Measurements from ENCODE around the gene ANGPTL2. TPM values are rescaled to one million over a fixed set of nuclear protein-coding genes. Genes with fewer than 3 reads are reported as not detected.

Gene ANGPTL2
- total RNA-seq, 1 experiment from 2014 or later: 0.20 TPM

GRCh38 chr9:127138444-127138843 is 16.0 kb upstream of the ANGPTL2 start:
- ATAC-seq: no peak
- CTCF ChIA-PET: no interaction called here
- no peak overlapping the region for H3K27ac ChIP-seq (ENCODE audit: low read depth, low read length)
- intact Hi-C loops (cut with micrococcal nuclease): no loop called here
- H3K4me1 ChIP-seq (ENCODE audit: control insufficient read depth in 1 of 2, insufficient read depth in 2 of 2, low read length in 2 of 2): peaks cover under 1% of the 10 kb centered on the region in 2 experiments; a peak in 2 of 4 replicates
- POLR2A ChIA-PET: no interaction called here
- H3K9ac ChIP-seq (ENCODE audit: low read length): no peak overlapping the region
- no peaks in the 10 kb centered on the region for H3K9me3 ChIP-seq (ENCODE audit: control insufficient read depth in 1 of 2, insufficient read depth in 1 of 2, low read depth in 1 of 2, low read length in 2 of 2)
- H3K36me3 ChIP-seq (ENCODE audit: control insufficient read depth in 1 of 2, insufficient read depth in 2 of 2, low read length in 2 of 2): no peaks in the 10 kb centered on the region
- RAD21 ChIA-PET (ENCODE audit: low non-redundant PET in 1 of 2, low total read pairs in 2 of 2, uncharacterized antibody in 2 of 2, unreplicated experiment in 2 of 2): no interaction called here
- BruUV-seq (replicated peaks): no TSS peak
- no peak overlapping the region for H2AFZ ChIP-seq (ENCODE audit: low read depth, low read length, poor library complexity, severe bottlenecking)
- no peaks in the 10 kb centered on the region for H3K9me2 ChIP-seq (ENCODE audit: insufficient read depth)
- H3K4me2 ChIP-seq (ENCODE audit: low read length): no peak overlapping the region
- H4K20me1 ChIP-seq (ENCODE audit: insufficient read depth): no peaks in the 10 kb centered on the region
- no peak for DNase-seq (ENCODE audit: low read depth, low spot score)
- no peak for TF ChIP-seq POLR2A (IDR thresholded peaks at IDR 0.05; ENCODE audit: borderline replicate concordance, extremely low read depth, insufficient read depth, insufficient read length)
- TF ChIP-seq ZBTB33 (IDR thresholded peaks at IDR 0.05; ENCODE audit: extremely low read depth, insufficient replicate concordance, low read length): no peak
- TF ChIP-seq RAD21 (IDR thresholded peaks at IDR 0.05; ENCODE audit: low read depth): no peak
- TF ChIP-seq EZH2phosphoT487 (IDR thresholded peaks at IDR 0.05; ENCODE audit: borderline replicate concordance): no peak
- TF ChIP-seq EZH2 (IDR thresholded peaks at IDR 0.05): no peak
- no peak for TF ChIP-seq ATF3 (IDR thresholded peaks at IDR 0.05)
- TF ChIP-seq YY1 (IDR thresholded peaks at IDR 0.05; ENCODE audit: extremely low read depth, insufficient replicate concordance, low read depth, low read length): no peak
- no peak for TF ChIP-seq MAX (IDR thresholded peaks at IDR 0.05)
- no peak for TF ChIP-seq ZFX (IDR thresholded peaks at IDR 0.05)
- no peak for TF ChIP-seq ZNF274 (IDR thresholded peaks at IDR 0.05; ENCODE audit: low read depth, low read length)
- no peak for TF ChIP-seq SRF (IDR thresholded peaks at IDR 0.05; ENCODE audit: low read depth)
- no peak for TF ChIP-seq JUND (IDR thresholded peaks at IDR 0.05)
- no peak for TF ChIP-seq SP1 (IDR thresholded peaks at IDR 0.05; ENCODE audit: low read depth)
- no peak for TF ChIP-seq CTCF (IDR thresholded peaks at IDR 0.05 in 2 of 3, conservative IDR thresholded peaks at IDR 0.05 in 1 of 3; ENCODE audit: borderline replicate concordance in 1 of 3, insufficient read depth in 1 of 3, low read depth in 2 of 3, low read length in 2 of 3)
- no peak for TF ChIP-seq SIN3A (IDR thresholded peaks at IDR 0.05; ENCODE audit: low read depth)
- H3K27me3 ChIP-seq (ENCODE audit: insufficient read depth, low read length): no peaks in the 10 kb centered on the region
- H3K79me2 ChIP-seq (ENCODE audit: insufficient read depth, low read length): no peaks in the 10 kb centered on the region
- no peak overlapping the region for H3K4me3 ChIP-seq (replicated peaks in 1 of 2; ENCODE audit: low read depth in 1 of 2, low read length in 2 of 2)

Measured in HCT116 (cell line).